ENCODE results near the gene IRAK1.

Gene IRAK1

GRCh38 chrX:154017766-154018517 is 1.8 kb downstream of the IRAK1 start:
- no peaks in the 10 kb centered on the region for H3K9me3 ChIP-seq (ENCODE audit: low read length)
- H3K27ac ChIP-seq (ENCODE audit: low read depth, low read length): no peak overlapping the region
- peaks cover 16% of the 10 kb centered on the region for H3K4me1 ChIP-seq (ENCODE audit: insufficient read depth, low read length)
- H3K9ac ChIP-seq (ENCODE audit: low read length): no peak overlapping the region
- H3K4me3 ChIP-seq (ENCODE audit: low read depth in 1 of 2, low read length in 2 of 2): no peak overlapping the region
- H3K36me3 ChIP-seq (ENCODE audit: insufficient read depth, low read length): peaks cover 5% of the 10 kb centered on the region
- peaks cover 0 to 21% of the 10 kb centered on the region in 2 donors for H3K27me3 ChIP-seq (ENCODE audit: control insufficient read depth in 1 of 2, insufficient read depth in 2 of 2, low read length in 2 of 2)

DNA sequence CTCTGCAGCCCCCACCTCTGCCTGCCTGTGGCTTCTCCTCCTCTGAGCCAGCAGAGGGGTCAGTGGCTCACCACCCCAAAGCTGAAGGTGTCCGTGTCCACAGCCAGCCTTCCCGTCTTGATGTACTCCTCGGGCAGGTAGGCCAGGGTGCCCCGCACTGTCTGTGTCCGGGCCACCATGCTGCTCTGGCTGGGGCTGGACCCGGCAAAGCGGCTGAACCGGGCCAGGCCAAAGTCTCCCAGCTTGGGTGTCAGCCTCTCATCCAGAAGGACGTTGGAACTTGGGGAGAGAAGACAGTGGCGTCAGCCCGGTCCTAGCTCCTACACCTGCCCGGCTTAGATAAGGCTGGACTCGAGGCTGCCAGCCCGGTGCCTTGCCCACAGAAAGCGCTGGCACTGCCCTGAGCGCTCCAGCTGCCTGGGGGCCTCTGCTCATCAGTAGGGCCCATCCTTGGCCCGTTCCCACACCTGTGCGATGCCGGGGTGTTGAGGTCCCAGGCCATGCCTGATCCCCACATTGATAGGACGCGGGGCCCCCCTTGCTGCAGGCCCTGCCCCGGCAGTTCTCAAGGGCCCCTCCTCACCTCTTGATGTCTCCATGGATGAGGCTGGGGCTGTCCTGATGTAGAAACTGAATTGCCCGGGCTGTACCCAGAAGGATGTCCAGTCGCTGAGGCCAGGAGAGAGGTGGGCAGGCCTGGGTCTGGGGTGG is 3.2 kb downstream of the IRAK1 start:
- H3K9ac ChIP-seq (ENCODE audit: low read length): no peak overlapping the region
- H3K36me3 ChIP-seq (ENCODE audit: insufficient read depth, low read length): peaks cover 5% of the 10 kb centered on the region

GRCh38 chrX:154015581-154016264 is 4.0 kb downstream of the IRAK1 start:
- Histone ChIP-seq H3K27me3 (ENCODE audit: control insufficient read depth in 1 of 2, insufficient read depth in 2 of 2, low read length in 2 of 2) (peaks cover 0 to 21% of the 10 kb centered on the region in 2 donors), H3K36me3 (ENCODE audit: insufficient read depth, low read length) (peaks cover 5% of the 10 kb centered on the region), H3K4me3 (ENCODE audit: low read depth in 1 of 2, low read length in 2 of 2) (no peak overlapping the region), H3K27ac (ENCODE audit: low read depth, low read length) (no peak overlapping the region), H3K9ac (ENCODE audit: low read length) (no peak overlapping the region), H3K4me1 (ENCODE audit: insufficient read depth, low read length) (peaks cover 9% of the 10 kb centered on the region), H3K9me3 (ENCODE audit: low read length) (no peaks in the 10 kb centered on the region)

More for the DNA sequence above, 3.2 kb downstream of the IRAK1 start:
- Histone ChIP-seq H3K27ac (ENCODE audit: low read depth, low read length) (no peak overlapping the region), H3K4me3 (ENCODE audit: low read depth in 1 of 2, low read length in 2 of 2) (no peak overlapping the region), H3K9me3 (ENCODE audit: low read length) (no peaks in the 10 kb centered on the region), H3K27me3 (ENCODE audit: control insufficient read depth in 1 of 2, insufficient read depth in 2 of 2, low read length in 2 of 2) (peaks cover 0 to 21% of the 10 kb centered on the region in 2 donors), H3K4me1 (ENCODE audit: insufficient read depth, low read length) (peaks cover 16% of the 10 kb centered on the region)

DNA sequence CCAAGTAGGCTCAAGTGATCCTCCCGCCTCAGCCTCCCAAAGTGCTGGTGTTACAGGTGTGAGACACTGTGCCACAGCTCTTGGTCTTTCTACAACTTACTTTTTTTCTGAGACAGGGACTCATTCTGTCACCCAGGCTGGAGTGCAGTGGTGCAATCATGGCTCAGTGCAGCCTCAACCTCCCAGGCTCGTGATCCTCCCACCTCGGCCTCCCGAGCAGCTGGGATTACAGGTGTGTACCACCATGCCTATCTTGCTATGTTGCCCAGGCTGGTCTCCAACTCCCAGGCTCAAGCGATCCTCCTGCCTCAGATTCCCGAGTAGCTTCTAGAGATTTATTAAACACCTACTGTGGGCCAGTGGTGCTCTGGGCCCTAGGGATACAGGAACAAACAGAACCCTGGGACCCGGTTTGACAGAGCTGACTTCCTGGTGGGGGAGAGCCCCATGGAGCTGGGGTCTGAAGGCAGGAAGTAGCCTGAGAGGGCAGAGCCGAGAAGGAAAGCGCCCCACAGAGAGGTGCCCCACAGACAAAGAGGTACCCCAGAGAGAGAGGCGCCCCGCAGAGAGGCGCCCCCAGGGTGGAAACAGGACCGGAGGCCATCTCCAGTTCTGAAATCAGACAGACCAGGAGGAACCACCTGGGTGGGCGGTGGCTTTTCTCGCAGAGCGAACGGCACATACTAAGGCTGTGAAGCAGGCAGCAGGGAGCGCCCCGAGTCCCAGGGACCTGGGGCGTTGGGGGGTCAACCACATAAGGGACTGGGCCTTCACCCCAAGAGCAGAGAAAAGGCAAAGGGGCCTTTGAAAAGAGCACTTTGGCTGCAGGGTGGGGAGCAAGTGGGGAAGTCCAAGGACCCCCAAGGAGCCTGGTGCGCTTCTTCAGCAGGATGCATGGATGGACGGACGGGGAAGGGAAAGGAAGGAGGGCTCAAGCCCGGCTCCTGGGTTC is 5.0 kb downstream of the IRAK1 start:
- no peak overlapping the region for H3K4me3 ChIP-seq (ENCODE audit: low read depth in 1 of 2, low read length in 2 of 2)
- H3K9me3 ChIP-seq (ENCODE audit: low read length): no peaks in the 10 kb centered on the region
- no peak overlapping the region for H3K27ac ChIP-seq (ENCODE audit: low read depth, low read length)
- H3K27me3 ChIP-seq (ENCODE audit: control insufficient read depth in 1 of 2, insufficient read depth in 2 of 2, low read length in 2 of 2): peaks cover 0 to 21% of the 10 kb centered on the region in 2 donors
- peaks cover 3% of the 10 kb centered on the region for H3K4me1 ChIP-seq (ENCODE audit: insufficient read depth, low read length)
- no peak overlapping the region for H3K9ac ChIP-seq (ENCODE audit: low read length)
- H3K36me3 ChIP-seq (ENCODE audit: insufficient read depth, low read length): peaks cover 5% of the 10 kb centered on the region

- H3K9me3 ChIP-seq (ENCODE audit: low read length): no peaks in the 10 kb centered on the region
- H3K9ac ChIP-seq (ENCODE audit: low read length): no peak overlapping the region
- no peak overlapping the region for H3K4me3 ChIP-seq (ENCODE audit: low read depth in 1 of 2, low read length in 2 of 2)
- peaks cover 3% of the 10 kb centered on the region for H3K4me1 ChIP-seq (ENCODE audit: insufficient read depth, low read length)
- H3K27me3 ChIP-seq (ENCODE audit: control insufficient read depth in 1 of 2, insufficient read depth in 2 of 2, low read length in 2 of 2): peaks cover 0 to 21% of the 10 kb centered on the region in 2 donors
- H3K27ac ChIP-seq (ENCODE audit: low read depth, low read length): no peak overlapping the region
- peaks cover 5% of the 10 kb centered on the region for H3K36me3 ChIP-seq (ENCODE audit: insufficient read depth, low read length)
These were observed 5.9 kb downstream of the IRAK1 start for GRCh38 chrX:154013614-154014360.

DNA sequence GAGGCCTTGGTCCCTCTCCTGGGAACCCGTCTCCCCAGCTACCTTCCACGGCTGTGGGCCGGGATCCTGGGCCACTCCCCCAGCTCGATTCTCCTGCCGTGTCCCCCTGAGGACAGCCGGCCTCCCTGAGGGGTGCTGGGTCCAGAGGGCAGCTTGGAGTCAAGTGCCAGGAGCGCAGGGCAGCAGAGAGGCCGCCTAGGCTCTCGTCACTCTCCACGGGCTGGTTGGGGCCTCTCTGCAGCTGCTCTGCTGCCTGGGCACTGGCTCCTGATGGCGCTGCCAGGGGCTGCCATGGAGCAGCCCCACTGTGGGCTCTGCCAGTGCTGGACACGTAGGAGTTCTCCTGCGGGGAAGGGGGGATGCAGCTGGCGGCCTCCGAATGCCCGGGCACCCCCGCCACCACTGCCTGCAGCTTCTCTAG is 6.7 kb downstream of the IRAK1 start:
- Histone ChIP-seq H3K9ac (ENCODE audit: low read length) (no peak overlapping the region), H3K9me3 (ENCODE audit: low read length) (no peaks in the 10 kb centered on the region), H3K36me3 (ENCODE audit: insufficient read depth, low read length) (peaks cover 5% of the 10 kb centered on the region), H3K4me1 (ENCODE audit: insufficient read depth, low read length) (no peaks in the 10 kb centered on the region), H3K27ac (ENCODE audit: low read depth, low read length) (no peak overlapping the region), H3K27me3 (ENCODE audit: control insufficient read depth in 1 of 2, insufficient read depth in 2 of 2, low read length in 2 of 2) (peaks cover 0 to 21% of the 10 kb centered on the region in 2 donors), H3K4me3 (ENCODE audit: low read depth in 1 of 2, low read length in 2 of 2) (no peak overlapping the region)

DNA sequence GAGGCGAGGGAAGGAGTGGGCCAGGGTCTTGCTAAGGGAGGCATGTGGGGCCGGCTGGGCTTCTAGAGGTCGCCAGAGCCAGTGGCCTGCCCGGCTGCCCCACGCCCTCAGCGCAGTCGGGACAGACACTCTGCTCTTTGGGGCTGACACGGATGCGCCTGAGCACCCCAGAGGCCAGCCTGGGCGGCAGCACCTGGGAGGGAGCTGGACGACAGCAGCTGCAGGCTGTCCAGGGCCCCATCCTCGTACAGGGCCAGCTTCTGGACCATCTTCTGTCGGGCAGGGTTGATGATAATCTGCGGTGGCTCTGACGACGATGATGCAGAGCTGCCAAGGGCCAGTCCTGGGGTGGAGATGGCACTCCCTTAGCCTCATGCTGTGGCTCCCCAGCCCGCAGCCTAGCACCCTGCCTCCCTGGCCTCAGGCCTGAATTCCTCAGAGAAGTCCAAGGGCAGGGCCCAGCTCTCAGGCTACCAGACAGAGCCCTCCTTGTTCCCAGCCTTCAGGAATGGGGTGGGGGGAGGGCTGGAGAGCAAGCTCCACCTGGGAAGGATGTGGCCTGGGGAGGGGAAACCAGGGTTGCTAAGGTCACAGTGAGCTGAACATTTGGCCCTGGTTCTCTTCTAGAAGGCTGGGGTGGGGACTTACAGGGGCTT is 7.2 kb downstream of the IRAK1 start:
- Histone ChIP-seq H3K27me3 (ENCODE audit: control insufficient read depth in 1 of 2, insufficient read depth in 2 of 2, low read length in 2 of 2) (peaks cover 0 to 21% of the 10 kb centered on the region in 2 donors), H3K4me3 (ENCODE audit: low read depth in 1 of 2, low read length in 2 of 2) (no peak overlapping the region), H3K4me1 (ENCODE audit: insufficient read depth, low read length) (no peaks in the 10 kb centered on the region), H3K36me3 (ENCODE audit: insufficient read depth, low read length) (peaks cover 5% of the 10 kb centered on the region), H3K9ac (ENCODE audit: low read length) (no peak overlapping the region), H3K27ac (ENCODE audit: low read depth, low read length) (no peak overlapping the region), H3K9me3 (ENCODE audit: low read length) (no peaks in the 10 kb centered on the region)

DNA sequence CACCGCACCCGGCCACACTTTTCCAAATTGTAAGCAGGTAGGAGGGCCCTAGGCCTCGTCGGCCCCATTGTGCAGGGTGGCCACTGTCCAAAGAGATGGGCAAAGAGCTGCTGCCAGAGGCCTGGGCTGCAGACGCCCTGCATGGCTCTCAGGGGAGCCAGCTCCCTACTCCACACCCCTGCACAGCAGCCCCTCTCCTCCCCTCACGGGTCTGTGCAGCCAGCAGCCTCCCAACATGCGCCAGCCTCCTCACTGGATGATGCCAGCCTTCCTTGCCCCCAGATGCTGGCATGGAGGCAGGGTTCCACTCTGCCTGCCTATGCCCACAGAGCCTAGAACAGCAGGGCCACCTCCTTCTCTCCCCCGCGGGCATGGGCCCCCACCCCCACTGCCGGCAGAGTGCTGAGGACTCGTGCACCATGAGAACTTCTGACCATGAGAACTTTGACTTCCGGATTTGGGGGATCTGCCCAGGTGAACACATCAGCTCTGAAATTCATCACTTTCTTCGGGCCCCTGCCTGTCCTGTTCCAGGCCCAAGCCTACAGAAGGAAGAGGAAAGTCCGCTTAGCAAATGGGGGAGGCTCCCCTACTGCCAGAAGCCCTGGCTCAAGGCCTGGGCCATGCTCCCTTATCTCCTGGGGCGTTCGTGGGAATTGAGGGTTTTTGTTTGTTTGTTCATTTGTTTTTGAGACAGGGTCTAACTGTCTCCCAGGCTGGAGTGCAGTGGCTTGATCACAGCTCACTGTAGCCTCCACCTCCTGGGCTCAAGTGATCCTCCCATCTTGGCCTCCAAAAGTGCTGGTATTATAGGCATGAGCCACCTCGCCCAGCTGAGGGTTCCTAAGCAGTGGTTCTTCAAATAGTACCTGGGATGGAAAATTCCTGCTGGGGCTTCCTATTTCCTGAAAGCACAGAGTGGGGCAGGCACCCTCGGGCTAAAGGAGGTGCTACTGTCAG is 8.0 kb downstream of the IRAK1 start:
- peaks cover 0 to 21% of the 10 kb centered on the region in 2 donors for H3K27me3 ChIP-seq (ENCODE audit: control insufficient read depth in 1 of 2, insufficient read depth in 2 of 2, low read length in 2 of 2)
- no peaks in the 10 kb centered on the region for H3K9me3 ChIP-seq (ENCODE audit: low read length)
- no peaks in the 10 kb centered on the region for H3K4me1 ChIP-seq (ENCODE audit: insufficient read depth, low read length)
- peaks cover 5% of the 10 kb centered on the region for H3K36me3 ChIP-seq (ENCODE audit: insufficient read depth, low read length)
- no peak overlapping the region for H3K27ac ChIP-seq (ENCODE audit: low read depth, low read length)
- no peak overlapping the region for H3K4me3 ChIP-seq (ENCODE audit: low read depth in 1 of 2, low read length in 2 of 2)
- H3K9ac ChIP-seq (ENCODE audit: low read length): no peak overlapping the region

DNA sequence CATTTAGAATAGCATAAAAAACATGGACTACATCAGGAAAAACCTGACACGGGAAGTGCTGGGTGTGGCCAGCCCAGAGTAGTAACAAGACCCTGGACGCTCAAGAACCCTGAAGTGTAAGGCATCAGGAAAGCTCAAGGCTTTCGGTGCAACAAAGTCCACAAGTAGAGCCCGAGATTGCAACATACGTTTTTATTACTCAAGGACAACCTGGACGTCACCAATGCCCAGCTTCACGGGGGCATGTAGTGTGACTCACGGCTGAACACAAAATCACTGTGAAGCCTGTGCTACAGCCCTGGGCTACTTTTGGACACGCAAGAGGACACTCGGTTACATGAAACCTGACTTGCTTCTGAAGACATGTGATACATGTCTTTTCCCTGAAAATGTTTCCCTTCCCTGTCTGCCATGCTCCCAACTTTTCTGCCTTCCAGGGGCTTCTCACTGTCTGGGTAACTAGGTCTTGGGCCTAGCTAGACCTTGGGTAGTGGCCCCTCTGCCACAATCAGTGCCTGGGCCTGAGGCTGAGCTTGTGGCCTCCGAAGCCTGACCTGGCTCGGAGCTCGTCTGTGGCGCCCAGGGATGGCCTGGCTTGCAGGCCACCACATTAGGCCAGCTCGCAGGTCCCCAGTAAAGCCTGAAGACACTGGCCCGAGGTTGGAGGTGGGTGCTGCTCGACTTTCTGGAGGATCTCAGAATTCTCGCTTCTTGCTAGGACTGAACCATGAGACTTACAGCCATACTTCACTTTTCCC is 9.2 kb downstream of the IRAK1 start:
- Histone ChIP-seq H3K4me3 (ENCODE audit: low read depth in 1 of 2, low read length in 2 of 2) (no peak overlapping the region), H3K27me3 (ENCODE audit: control insufficient read depth in 1 of 2, insufficient read depth in 2 of 2, low read length in 2 of 2) (peaks cover 0 to 15% of the 10 kb centered on the region in 2 donors), H3K36me3 (ENCODE audit: insufficient read depth, low read length) (no peaks in the 10 kb centered on the region), H3K9ac (ENCODE audit: low read length) (no peak overlapping the region), H3K4me1 (ENCODE audit: insufficient read depth, low read length) (no peaks in the 10 kb centered on the region), H3K27ac (ENCODE audit: low read depth, low read length) (no peak overlapping the region), H3K9me3 (ENCODE audit: low read length) (no peaks in the 10 kb centered on the region)
